HG02798 (cell line): Measurements from ENCODE around the gene PDE5A.
"Not testable (repeated sequence)": the region's sequence is repeated elsewhere in the genome, so short reads cannot be mapped to it uniquely, and the experiment has no call there.

ENCODE experiments used
- ATAC-seq: cut with Tn5 transposase; IDR thresholded peaks from one replicate; pipeline ENCODE4 v1.9.1; 2021; ENCODE audit warnings: mild to moderate bottlenecking; ENCODE audit not compliant: unreplicated experiment, poor library complexity

PDE5A gene

DNA sequence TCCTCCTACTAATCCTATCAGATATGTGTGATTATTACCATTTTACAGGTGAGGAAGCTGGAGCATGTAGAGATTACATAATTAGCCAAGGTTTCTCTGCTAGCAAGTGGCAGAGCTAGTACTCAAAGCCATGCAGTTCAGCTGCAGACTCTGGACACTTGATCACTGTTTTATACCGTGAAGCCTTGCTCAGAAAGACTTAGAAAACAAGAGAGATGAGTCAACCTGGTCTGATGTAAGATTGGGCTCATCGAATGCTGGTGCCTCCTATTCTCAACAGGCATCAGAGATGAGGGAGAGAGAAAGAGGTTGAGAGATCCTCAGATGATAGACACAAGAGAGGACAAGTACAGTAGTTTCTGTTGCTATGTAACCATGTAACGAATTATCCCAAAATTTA, 19.0 kb upstream of the PDE5A start:
- ATAC-seq, result no peak

DNA sequence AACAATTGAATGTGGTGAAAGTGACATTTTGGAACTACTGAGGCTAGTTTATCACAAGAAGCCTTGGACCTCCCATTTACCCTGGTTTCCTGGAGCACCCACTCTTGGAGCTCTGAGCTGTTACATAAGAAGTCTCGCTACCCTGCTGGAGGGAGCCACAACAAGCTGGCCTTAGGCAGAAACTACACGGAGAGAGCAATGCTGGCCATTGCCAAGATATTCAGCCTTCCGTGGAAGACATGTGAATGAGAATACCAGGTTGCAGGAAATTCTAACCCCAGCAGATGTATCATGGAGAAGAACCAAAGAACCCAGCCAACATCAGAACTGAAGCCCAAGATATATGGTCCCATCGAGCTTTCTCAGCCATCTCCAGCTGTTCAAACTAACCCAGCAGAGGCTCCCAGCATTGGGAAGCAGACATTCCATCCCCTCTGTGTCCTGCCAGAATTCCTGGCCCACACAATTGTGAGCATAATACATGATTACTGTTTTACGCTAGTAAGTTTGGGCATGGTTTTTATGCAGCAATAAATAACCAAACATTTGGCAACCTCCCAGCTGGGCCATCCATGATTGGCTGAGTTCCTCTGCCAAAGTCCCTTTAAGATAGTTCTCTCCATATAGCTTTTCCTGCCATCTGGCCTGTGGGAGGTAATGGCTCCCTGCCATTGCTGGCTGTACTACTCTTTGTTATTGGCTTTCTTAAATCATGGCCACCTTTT, 17.9 kb upstream of the PDE5A start:
- ATAC-seq, result no peak

DNA sequence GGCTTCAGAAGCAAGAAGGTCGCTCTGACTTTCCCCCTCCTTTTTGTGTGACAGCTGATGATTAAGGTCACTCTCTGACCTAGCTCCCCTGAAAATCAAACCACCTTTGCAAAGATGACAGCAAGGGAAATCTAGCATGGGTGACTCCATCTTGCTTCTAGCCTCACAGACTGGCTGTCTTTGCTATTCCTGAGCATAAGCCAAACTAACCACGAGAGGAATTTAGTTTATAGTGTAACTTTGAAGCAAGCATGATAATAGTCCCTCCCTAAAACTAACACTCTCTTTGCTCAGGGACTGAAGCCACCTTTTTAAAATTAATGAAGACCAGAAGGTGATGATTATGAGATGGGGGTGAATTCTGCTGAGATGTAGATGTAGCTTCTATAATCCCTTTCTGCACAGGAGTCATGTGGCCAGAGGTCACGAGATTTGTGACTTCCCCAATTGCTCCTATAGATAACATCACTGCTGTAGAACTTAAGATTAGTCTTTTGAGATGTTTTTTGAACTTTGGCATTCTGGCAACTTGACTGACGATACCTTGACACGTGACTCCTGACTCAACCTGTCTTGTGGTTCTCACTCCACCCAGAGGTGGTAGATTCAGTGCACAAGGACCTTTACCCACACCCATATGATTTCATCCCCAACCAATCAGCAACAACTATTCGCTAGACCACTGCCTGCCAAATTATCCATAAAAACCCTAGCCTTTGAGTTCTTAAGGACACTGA, 14.9 kb upstream of the PDE5A start:
- no peak for ATAC-seq

DNA sequence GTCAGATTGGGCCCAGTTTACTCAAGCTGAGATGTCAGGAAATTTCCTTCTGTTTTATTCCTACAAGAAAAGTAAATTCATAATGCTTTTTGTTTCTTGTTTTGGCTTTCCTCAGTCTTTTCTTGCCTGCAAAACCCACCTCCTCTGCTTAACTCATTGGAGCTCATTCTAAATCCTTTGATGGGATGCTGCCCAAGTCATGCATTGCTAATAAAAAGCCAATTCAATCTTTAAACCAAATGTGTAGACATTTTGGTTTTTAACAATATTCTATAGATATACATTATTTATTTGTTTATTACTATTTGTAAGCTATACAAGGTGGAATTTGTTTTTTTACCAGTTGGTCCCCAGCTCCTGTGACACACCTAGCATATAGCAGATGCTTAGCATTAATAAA, 13.2 kb upstream of the PDE5A start:
- no peak for ATAC-seq

DNA sequence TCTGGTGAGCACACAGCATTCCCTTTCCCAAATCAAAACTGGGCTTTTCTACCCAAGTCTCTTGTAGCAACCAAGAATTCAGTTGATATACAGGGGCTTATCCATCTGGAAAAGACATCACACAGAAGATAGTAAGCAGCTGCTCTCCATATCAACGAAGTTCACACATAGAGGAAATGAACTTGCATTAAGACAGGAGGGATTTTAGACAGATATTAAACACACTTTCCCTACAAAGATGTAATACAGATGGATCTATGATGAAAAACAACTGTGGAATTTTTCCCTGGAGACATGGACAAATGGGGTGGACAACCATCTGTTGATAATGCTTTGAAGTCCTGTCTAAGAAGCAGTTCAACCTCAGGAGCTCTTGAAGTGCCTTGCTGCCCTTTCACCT, 9.8 kb upstream of the PDE5A start:
- ATAC-seq, result no peak

GRCh38 chr4:119636851-119637250, 8.2 kb upstream of the PDE5A start:
- ATAC-seq, result not testable (repeated sequence)

DNA sequence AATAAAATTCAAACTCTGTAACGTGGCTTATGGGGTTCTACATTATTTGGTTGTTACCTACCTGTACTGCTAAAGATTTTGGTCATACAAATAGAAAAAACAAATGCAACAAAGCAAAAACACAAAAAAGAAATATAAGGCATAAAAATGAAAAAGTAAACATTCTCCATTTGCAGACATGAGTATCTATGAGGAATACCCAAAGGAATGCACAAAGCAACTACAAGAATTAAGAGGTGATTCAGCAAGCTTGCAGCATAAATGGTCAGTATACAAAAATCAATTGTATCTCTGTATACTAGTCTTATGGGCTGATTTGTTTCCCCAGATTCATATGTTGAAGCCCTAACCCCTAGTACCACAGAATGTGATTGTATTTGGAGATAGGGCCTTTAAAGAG, 3.6 kb upstream of the PDE5A start:
- no peak for ATAC-seq

GRCh38 chr4:119629142-119629471, 503 bp upstream of the PDE5A start:
- peak; percentile 31 for ATAC-seq

DNA sequence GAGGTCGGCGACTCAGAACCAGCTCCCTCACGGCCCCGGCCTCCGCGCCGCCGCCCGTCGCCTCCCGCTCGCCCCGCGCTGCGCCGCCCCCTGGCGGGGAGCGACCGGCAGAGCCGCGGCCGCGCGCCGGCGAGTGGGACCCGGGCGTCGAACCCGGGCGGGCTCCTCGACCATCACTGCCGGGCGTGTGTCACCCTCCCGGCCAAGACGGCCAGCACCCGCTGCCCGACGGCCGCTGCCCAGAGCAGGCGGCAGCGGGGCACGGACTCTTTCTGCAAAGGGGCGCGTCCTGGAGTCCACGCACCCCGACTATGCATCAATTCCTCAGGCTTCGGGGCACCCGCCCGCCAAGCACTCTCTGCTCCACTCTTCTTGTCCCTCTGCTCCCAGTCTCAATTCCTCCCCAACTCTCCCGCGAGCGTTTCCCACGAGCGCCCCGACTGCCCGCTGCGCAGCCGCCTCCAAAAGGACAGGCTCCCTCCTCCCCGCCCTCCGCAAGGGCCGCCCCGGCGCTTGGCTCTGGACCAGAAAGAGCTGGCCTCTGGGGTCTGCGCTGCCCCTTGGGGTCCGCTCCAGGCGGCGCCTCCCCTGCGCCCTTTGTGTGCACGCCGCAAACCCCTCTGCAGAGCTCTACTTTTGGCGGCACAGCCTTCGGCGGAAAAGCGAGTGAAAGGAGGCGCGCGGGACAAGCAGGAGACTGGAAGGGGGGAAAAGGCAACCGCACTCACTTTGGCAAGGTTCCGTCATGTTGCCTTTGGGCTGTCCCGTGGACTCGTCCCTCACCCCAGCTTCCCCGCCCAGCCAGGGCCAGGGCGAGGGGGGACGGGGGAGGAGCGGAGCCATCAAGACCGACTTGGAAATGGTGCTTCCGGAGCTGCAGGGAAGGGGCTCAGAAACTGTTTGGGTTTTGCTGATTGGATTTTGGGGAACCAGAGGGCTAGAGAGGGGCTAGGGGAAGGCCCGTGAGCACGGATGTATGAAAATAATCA, 1.0 kb downstream of the PDE5A start:
- ATAC-seq, result peak; percentile 63

DNA sequence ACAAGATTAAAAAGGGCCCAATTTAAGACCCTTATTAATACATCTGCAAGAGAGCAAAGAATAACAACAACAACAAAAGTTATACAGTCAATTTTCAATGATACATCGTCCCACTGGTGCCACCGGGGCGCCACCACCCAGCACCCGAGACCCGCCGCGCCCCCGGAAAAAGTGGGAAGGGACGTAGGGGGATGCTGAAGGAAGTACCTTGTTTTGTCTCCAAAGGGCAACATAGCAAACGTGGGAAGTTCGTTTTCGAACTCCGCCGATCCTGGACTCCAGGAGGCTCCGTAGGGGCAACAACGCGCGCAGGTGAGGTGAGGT, 1.7 kb downstream of the PDE5A start:
- no peak for ATAC-seq

DNA sequence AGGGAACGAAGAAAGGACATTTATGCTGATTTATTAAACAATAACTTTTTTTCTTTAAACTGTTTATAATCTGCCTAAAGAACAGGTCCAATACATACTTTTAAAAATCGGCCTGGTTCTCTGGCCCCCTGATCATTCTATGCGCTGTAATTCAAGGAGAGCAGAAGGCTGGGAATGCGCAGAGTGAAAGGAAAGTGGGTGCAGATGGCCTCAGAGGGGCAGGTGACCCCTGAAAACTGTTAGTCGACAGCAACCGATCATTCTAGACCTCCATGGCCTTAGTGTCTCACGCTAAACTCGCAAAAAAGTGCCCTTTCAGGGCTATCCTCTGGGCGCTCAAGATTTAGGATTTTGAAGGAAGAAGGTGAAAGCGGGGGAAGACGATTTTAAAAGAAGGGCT, 2.2 kb downstream of the PDE5A start:
- no peak for ATAC-seq

GRCh38 chr4:119625761-119626160, 2.8 kb downstream of the PDE5A start:
- ATAC-seq, result no peak

- ATAC-seq, result no peak
These were observed 4.2 kb downstream of the PDE5A start for GRCh38 chr4:119624356-119624755.

DNA sequence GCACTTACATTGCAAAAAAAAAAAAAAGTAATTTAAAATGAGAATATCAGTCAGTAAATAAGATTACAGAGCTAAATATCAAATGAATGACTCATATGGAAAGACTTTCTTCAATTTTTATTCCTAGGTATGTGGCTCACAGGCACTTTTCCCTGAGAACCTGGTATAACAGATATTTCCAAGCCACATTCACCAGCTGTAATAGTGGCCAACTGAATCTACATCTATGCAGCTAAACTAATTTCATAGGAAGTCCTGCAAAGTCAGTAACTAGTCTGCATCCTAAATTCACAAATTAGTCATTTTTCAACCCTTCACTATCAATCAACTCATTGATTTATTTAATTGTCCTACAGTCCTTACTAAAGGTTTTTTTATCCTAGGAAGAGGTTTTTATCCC, 5.6 kb downstream of the PDE5A start:
- ATAC-seq, result no peak

- no peak for ATAC-seq
These were observed 13.4 kb downstream of the PDE5A start for GRCh38 chr4:119615068-119615719.

DNA sequence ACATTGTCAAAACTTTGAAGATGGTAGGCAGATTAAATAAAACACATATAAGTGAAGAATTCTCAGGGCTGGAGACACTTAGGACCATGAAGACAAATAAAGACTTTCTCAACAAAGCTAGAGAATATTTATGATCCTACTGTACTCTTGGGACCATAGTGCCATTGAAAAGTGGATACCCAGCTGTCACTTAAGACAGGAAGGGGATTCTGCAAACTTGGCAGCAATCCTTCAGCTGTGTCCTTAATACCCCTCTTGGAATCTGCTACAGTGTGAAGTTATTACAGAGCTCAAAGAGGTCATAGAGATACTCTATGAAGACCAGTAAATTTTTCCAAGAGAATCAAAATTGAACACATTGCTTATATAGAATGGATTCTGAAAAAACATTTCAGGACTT, 24.3 kb downstream of the PDE5A start:
- no peak for ATAC-seq

GRCh38 chr4:119602366-119602765, 26.2 kb downstream of the PDE5A start:
- ATAC-seq, result no peak

DNA sequence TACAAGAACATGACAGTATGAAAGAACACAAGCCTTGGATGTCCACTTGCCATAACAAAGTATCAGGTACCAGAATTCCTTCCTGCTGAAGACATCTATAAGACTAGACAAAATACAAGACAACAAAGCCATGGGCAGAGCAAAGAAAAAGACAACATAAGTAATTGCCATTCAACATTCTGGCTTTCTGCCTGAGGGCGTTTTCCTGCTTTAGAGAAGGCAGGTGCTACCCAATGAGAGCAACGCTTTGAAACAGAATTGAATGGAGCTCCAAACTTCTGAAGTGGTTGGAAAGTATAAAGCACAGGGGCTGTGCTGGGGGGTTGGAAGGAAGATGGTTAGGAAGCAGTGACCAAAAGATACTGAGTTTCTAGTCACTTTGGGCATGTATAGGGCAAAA, 30.1 kb downstream of the PDE5A start:
- no peak for ATAC-seq

- no peak for ATAC-seq
These were observed 31.2 kb downstream of the PDE5A start for GRCh38 chr4:119597377-119597776.

DNA sequence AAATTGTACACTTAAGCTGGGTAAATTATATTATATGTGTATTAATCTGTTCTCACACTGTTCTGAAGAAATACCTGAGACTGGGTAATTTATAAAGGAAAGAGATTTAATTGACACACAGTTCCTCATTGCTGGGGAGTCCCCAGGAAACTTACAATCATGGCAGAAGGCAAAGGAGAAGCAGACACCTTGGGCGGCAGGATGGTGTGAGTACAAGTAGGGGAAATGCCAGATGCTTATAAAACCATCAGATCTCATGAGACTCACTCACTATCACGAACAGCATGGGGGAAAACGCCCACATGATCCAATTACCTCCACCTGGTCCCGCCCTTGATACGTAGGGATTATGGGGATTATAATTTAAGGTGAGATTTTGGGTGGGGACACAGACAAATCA, 34.9 kb downstream of the PDE5A start:
- no peak for ATAC-seq

DNA sequence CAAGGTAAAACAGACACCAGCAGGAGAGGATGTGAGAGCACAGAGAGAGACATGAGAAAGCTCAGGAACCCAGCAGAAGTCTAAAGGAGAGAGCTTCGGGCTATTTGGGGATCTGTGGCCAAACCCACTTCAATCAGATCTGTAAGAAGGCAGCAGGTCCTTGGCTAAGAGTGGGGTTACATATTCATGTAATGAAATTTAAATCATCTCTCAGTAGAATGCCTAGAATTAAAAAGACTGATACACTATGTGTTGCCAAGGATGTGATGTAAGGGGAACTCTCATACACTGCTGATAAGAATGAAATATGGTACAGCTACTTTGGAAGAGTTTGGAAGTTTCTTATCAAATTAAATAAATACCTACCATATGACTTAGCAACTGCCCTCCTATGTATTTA, 35.8 kb downstream of the PDE5A start:
- ATAC-seq, result no peak
